ENCODE data around the gene L3MBTL2.

DNA sequence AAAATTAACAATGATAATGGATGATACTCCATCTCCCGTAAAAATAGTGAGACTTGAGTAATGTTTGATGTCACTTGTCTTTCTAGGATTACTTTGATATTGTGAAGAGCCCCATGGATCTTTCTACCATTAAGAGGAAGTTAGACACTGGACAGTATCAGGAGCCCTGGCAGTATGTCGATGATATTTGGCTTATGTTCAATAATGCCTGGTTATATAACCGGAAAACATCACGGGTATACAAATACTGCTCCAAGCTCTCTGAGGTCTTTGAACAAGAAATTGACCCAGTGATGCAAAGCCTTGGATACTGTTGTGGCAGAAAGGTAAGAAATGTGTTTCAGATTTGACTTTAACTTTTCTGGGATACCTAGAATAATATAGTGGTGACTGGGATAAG is 48.0 kb upstream of the L3MBTL2 start:
- TF ChIP-seq YY1 (IDR thresholded peaks at IDR 0.05; ENCODE audit: low read depth), result no peak
- TF ChIP-seq RAD21 (IDR thresholded peaks at IDR 0.05; ENCODE audit: low read depth), result no peak
